ENCODE data around the gene MYMX.

The MYMX gene

GRCh38 chr6:44250718-44251123, 34.0 kb downstream of the MYMX start:
- DNase-seq (ENCODE audit: low read depth in 2 of 2): no peak

- DNase-seq (ENCODE audit: low read depth in 2 of 2): no peak
Observed at GRCh38 chr6:44251576-44252524, 35.1 kb downstream of the MYMX start.

- DNase-seq (ENCODE audit: low read depth in 2 of 2): peak in 1 of 2 donors; percentile 52
Observed at GRCh38 chr6:44253307-44254101, 36.8 kb downstream of the MYMX start.

- no peak for DNase-seq (ENCODE audit: low read depth in 2 of 2)
Observed at GRCh38 chr6:44254191-44255104, 37.7 kb downstream of the MYMX start.

- DNase-seq (ENCODE audit: low read depth in 2 of 2): peak in 1 of 2 donors; percentile 30
Observed at GRCh38 chr6:44255105-44255808, 38.5 kb downstream of the MYMX start.

- no peak for DNase-seq (ENCODE audit: low read depth in 2 of 2)
Observed at GRCh38 chr6:44255871-44256774, 39.4 kb downstream of the MYMX start.

GRCh38 chr6:44256775-44257024, 40.0 kb downstream of the MYMX start:
- DNase-seq (ENCODE audit: low read depth in 2 of 2): no peak

GRCh38 chr6:44257025-44257752, 40.5 kb downstream of the MYMX start, which contains the start of gene SLC35B2:
Gene SLC35B2, minus strand, starts transcription at chr6:44257528. Its CDS starts 118 bp downstream, at chr6:44257410.
- DNase-seq (ENCODE audit: low read depth in 2 of 2): peak; percentile 54 to 61

- no peak for DNase-seq (ENCODE audit: low read depth in 2 of 2)
Observed at GRCh38 chr6:44257753-44258324, 41.1 kb downstream of the MYMX start.

- DNase-seq (ENCODE audit: low read depth in 2 of 2): no peak
Observed at GRCh38 chr6:44258325-44258863, 41.7 kb downstream of the MYMX start.

GRCh38 chr6:44258921-44259320, 42.2 kb downstream of the MYMX start:
- DNase-seq (ENCODE audit: low read depth in 2 of 2): no peak

- no peak for DNase-seq (ENCODE audit: low read depth in 2 of 2)
Observed at GRCh38 chr6:44260011-44260410, 43.3 kb downstream of the MYMX start.

GRCh38 chr6:44260451-44261297, 43.9 kb downstream of the MYMX start:
- no peak for DNase-seq (ENCODE audit: low read depth in 2 of 2)

- DNase-seq (ENCODE audit: low read depth in 2 of 2): no peak
Observed at GRCh38 chr6:44261581-44261980, 44.9 kb downstream of the MYMX start.

- no peak for DNase-seq (ENCODE audit: low read depth in 2 of 2)
Observed at GRCh38 chr6:44262467-44263353, 46.0 kb downstream of the MYMX start.

GRCh38 chr6:44263354-44264100, 46.8 kb downstream of the MYMX start:
- DNase-seq (ENCODE audit: low read depth in 2 of 2): no peak
